Panc1 (cell line): Measurements from ENCODE around the gene C9orf43. TPM values are rescaled to one million over a fixed set of nuclear protein-coding genes. Genes with fewer than 3 reads are reported as not detected.

Experiments
- ATAC-seq: fragments of 200-7000 bp; cut with Tn5 transposase; 2 replicates; pipeline ENCODE4 v1.9.1; 2020; ENCODE audit warnings: mild to moderate bottlenecking, moderate library complexity
- BruUV-seq: library from RNA; stranded (reverse); fragments of 400-500 nt; replicated peaks from 2 replicates; lab custom pipeline; 2021; lab: Mats Ljungman, UMichigan
- CTCF ChIA-PET: fragments of 300-600 bp; sonication (Branson Sonifier 250); formaldehyde crosslinking; loops from one replicate; lab custom pipeline; 2022; ENCODE audit warnings: antibody characterized with exemption; lab: Charles Lee
- POLR2A ChIA-PET: fragments of 300-600 bp; sonication (Branson Sonifier 250); formaldehyde crosslinking; loops from one replicate; lab custom pipeline; 2022; ENCODE audit warnings: antibody characterized with exemption; lab: Charles Lee
- DNase-seq: peaks from one replicate; pipeline ENCODE4 v3.0.0-alpha.2; 2010; ENCODE audit warnings: low read depth, low spot score
- H3K27ac ChIP-seq: 2 replicates; pipeline ENCODE4 v1.5.1; 2011; ENCODE audit warnings: mild to moderate bottlenecking, low read length, inconsistent platforms
- H3K27me3 ChIP-seq: fragments of 200-500 bp; sonication (Bioruptor generic); 2 replicates; pipeline ENCODE4 v1.6.0; 2014; ENCODE audit warnings: low read length, inconsistent platforms; ENCODE audit not compliant: control insufficient read depth, insufficient read depth
- H3K36me3 ChIP-seq: fragments of 200-500 bp; sonication (Bioruptor generic); 2 replicates; pipeline ENCODE4 v1.5.1; 2014; ENCODE audit warnings: inconsistent platforms, mild to moderate bottlenecking, low read length, moderate library complexity; ENCODE audit not compliant: control insufficient read depth, insufficient read depth
- H3K4me1 ChIP-seq: 2 replicates; pipeline ENCODE4 v1.5.1; 2011; ENCODE audit warnings: inconsistent platforms, mild to moderate bottlenecking, low read length, moderate library complexity; ENCODE audit not compliant: control insufficient read depth, insufficient read depth
- H3K4me3 ChIP-seq, 2 experiments: 2 replicates each; pipeline ENCODE4 v1.5.1; 2011 to 2012; ENCODE audit warnings: low read depth in 2 of 2, low read length in 2 of 2, mild to moderate bottlenecking in 2 of 2, inconsistent platforms in 1 of 2, moderate library complexity in 1 of 2
- H3K9me3 ChIP-seq: fragments of 200-500 bp; sonication (Bioruptor generic); 2 replicates; pipeline ENCODE4 v1.5.1; 2014; ENCODE audit warnings: low read depth, mild to moderate bottlenecking, inconsistent platforms, low read length, moderate library complexity; ENCODE audit not compliant: control insufficient read depth, insufficient read depth
- CTCF ChIP-seq: fragments of 450-650 bp; IDR thresholded peaks from 2 replicates; pipeline ENCODE4 v1.5.1; 2017; ENCODE audit warnings: mild to moderate bottlenecking
- POLR2AphosphoS5 ChIP-seq: IDR thresholded peaks from 2 replicates; pipeline ENCODE4 v1.6.1; 2012; ENCODE audit warnings: mild to moderate bottlenecking, low read depth, low read length, moderate library complexity
- REST ChIP-seq, 2 experiments: IDR thresholded peaks; 2 replicates each; pipeline ENCODE4 v1.6.1; 2011 to 2012; ENCODE audit warnings: low read depth in 2 of 2, control low read depth in 1 of 2, low read length in 1 of 2, mild to moderate bottlenecking in 1 of 2, moderate library complexity in 1 of 2; ENCODE audit not compliant: insufficient read depth in 1 of 2
- SIN3A ChIP-seq: IDR thresholded peaks from 2 replicates; pipeline ENCODE4 v1.6.1; 2012; ENCODE audit warnings: low read depth, mild to moderate bottlenecking, low read length, moderate library complexity, borderline replicate concordance; ENCODE audit not compliant: insufficient read depth
- TCF7L2 ChIP-seq: IDR thresholded peaks from 2 replicates; pipeline ENCODE4 v1.6.1; 2011; ENCODE audit warnings: mild to moderate bottlenecking, low read depth, low read length, inconsistent platforms
- in situ Hi-C: cut with HindIII; loops from 2 replicates; pipeline ENCODE4 v1.10.0; 2016; ENCODE audit warnings: low sequenced_read_pairs, low pct_unique_long_range_greater_than_20kb
- intact Hi-C: fragments of 100-400 bp; cut with micrococcal nuclease; formaldehyde crosslinking; loops from one replicate; pipeline ENCODE4 v1.10.0; 2022; ENCODE audit not compliant: unreplicated experiment
- total RNA-seq: library from RNA; stranded (reverse); gene quantifications from one replicate; pipeline ENCODE4 v1.2.1, GENCODE V29; 2021; ENCODE audit not compliant: unreplicated experiment

Gene C9orf43
- total RNA-seq, 1 experiment from 2014 or later: 1.2 TPM

- ATAC-seq (no peak), DNase-seq (no peak)
- no peaks in the 10 kb centered on the region for H3K4me1 ChIP-seq
- intact Hi-C loops (no loop called here), in situ Hi-C loops (no loop called here)
- TF ChIP-seq TCF7L2: no peak
- TF ChIP-seq POLR2AphosphoS5: no peak
- no peak for TF ChIP-seq SIN3A
- TF ChIP-seq REST (IDR thresholded peaks at IDR 0.05; ENCODE audit: insufficient read depth in 1 of 2, low read depth in 2 of 2, low read length in 1 of 2): no peak
- TF ChIP-seq CTCF: no peak
- BruUV-seq: no TSS peak
- no peaks in the 10 kb centered on the region for H3K9me3 ChIP-seq
- H3K27me3 ChIP-seq: no peaks in the 10 kb centered on the region
- CTCF ChIA-PET: no interaction called here
- H3K4me3 ChIP-seq: no peak overlapping the region
- no peaks in the 10 kb centered on the region for H3K36me3 ChIP-seq
- POLR2A ChIA-PET: no interaction called here
- H3K27ac ChIP-seq: no peak overlapping the region
Measured at GRCh38 chr9:113381909-113382411, 28.6 kb upstream of the C9orf43 start.

GRCh38 chr9:113386571-113387393 lies 23.8 kb upstream of the C9orf43 start:
- intact Hi-C loops: no loop called here
- DNase-seq (no peak), ATAC-seq (no peak)
- POLR2A ChIA-PET: no interaction called here
- Histone ChIP-seq H3K9me3 (no peaks in the 10 kb centered on the region), H3K36me3 (no peaks in the 10 kb centered on the region), H3K4me1 (no peaks in the 10 kb centered on the region), H3K27ac (no peak overlapping the region), H3K4me3 (no peak overlapping the region), H3K27me3 (no peaks in the 10 kb centered on the region)
- TSS peak; percentile 89 for BruUV-seq
- TF ChIP-seq TCF7L2 (no peak), SIN3A (no peak), CTCF (no peak), POLR2AphosphoS5 (no peak), REST (IDR thresholded peaks at IDR 0.05; ENCODE audit: insufficient read depth in 1 of 2, low read depth in 2 of 2, low read length in 1 of 2) (no peak)
- CTCF ChIA-PET: interaction anchor here (0.6 kb wide), 1 partner anchor 16 kb away, joined by 3 read pairs; no protein-coding TSS in a partner anchor
- in situ Hi-C loops: no loop called here
